ENCODE measurements around the gene C2CD2L.
"Not testable (repeated sequence)": the region's sequence is repeated elsewhere in the genome, so short reads cannot be mapped to it uniquely, and the experiment has no call there.

C2CD2L gene

DNA sequence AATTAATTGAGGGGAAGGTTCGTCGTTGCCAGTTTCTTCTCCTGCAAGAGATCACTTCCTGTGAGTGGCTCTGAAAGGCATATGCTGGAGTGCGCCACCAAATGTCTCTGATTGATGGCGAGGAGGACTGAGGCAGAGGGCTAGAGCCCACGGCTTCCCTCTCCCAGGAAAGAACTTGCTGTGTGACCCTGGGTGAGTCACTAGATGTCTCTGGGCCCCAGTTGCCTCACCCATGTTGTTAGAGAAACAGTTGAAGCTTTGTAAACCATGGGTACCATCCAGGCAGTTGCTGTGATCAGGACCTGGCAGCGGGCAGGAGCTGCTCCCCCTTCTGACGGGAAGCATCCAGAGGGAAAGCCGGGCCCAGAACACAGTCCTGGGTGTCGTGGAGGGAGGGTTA is 44.9 kb downstream of the C2CD2L start:
- peak in 1 of 5 experiments; percentile 9 for DNase-seq

DNA sequence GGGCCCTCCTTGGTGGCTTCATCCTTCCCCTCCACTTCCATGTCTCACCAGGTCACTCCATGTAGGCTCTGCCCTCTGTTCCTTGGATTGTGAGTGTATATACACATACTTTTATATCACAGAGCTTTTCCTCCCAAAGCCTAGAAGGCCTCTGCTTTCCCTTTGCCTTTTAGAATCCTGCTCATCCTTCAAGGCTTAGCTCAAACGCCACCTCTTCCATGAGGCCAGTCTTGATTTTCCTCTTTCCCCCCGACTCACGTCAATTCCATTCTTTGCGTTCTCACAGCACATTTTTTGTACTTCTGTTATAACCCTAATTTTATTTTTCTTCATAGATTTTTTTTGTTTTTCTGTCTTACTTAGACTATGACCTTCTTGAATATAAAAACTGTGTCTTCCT is 45.5 kb downstream of the C2CD2L start:
- DNase-seq: no peak

DNA sequence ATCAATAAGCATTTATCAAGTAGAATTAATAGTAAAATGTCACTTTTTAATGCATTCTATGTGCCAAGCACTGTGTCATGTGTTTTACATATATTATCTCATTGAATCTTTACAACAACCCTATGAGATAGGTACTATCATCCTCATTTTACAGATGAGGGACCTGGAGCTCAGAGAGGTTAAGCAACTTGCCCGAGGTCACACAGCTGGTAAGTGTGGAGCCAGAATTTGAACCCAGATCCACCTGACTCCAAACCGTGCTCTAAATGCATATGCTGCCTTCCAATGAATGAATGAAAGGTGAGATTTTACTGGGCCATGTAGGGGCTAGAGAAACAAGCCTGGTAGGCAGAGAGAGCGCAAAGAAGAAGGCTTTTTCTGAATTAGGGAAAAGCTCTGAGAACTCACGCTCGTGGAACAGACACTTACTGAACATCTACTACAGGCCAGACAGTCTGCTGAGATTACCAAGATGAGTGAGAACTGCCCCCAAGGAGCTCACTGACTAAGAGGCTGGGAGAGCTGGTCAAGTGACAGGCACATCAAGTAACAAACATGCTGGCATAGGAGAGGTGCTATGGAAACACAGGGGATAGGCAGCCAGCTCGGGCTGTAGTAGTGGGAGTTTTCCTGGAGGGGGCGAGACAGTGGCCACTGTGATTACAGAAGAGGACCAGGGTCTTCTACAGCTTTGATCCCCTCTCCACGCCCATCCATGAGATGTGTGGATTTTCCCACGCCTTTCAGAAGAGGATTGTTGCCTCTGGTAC is 46.1 kb downstream of the C2CD2L start:
- DNase-seq: no peak

DNA sequence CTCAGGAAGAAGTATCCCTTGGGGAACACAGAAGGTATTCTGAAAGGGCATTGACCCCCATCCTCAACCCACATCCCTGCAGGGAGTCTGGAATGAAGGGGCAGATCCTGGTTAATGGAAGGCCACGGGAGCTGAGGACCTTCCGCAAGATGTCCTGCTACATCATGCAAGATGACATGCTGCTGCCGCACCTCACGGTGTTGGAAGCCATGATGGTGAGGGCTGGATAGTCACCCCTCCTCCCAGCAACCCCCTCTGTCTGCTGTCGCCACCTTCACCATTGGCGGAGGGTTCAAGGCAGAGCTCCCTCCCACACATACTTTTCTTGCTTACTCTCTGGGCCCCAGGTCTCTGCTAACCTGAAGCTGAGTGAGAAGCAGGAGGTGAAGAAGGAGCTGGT is 47.0 kb downstream of the C2CD2L start:
- DNase-seq: no peak

DNA sequence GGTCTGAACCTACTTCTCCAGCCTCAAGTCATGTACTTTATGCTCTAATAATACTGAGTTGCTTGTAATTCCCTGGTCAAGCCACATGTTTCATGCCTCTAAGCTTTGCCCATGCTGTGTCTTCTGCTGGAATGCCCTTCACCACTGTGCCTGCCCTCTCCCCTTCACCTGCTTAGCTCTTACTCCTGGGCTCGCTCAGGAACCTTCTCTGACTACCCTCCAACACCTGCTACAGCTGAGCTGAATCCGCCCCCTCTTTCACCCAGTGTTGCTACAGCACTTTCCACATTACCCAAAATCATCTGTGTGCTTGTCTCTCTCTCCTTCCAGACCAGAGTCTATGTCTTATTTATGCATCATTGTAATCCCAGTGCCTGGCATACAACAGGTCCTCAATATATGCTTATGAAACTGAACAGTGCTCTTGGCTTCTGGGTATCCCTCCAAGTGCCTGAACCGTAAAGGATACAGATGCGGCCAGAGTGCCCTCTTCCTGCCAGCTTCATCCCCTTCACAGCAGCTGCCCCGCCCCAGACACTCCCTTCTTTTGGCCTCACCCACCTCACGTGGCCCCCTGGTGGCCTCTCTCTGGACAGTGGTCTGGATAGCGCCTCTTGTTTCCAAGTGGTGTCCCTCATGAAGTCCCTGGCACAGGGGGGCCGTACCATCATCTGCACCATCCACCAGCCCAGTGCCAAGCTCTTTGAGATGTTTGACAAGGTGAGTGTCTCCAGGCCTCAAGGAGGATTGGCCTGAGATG is 48.8 kb downstream of the C2CD2L start:
- no peak for DNase-seq

DNA sequence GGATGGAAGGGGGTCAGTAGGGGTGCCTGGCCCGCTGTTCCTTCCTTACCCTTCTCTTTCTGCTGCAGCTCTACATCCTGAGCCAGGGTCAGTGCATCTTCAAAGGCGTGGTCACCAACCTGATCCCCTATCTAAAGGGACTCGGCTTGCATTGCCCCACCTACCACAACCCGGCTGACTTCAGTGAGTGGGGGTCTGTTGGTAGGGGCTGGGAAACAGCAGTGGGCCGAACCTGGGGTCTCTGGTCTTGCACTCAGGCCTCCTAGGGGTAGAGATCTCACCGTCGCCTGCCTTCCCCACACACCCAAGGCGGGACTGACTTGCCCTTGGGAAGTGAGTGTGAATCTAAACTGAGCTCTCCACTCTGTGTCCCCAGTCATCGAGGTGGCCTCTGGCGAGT is 49.4 kb downstream of the C2CD2L start:
- DNase-seq: no peak

DNA sequence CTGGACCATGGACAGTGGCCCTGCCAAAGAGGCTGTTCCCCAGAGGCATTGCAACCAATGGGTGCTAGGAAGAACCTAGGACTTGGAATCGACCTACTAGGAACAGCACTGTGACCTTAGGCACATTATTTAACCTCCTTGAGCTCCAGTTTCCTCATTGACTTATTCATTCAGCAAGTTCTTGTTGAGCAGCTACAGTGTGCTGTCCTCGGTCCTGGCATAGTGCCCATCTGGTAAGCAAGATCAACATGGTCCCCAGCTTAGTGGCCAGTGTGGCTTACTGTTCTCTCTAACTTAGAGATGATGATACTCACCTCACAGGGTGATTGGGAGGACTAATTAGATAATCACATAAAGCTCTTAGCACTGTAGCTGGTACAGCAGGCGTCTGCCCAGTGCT is 49.9 kb downstream of the C2CD2L start:
- DNase-seq: no peak

DNA sequence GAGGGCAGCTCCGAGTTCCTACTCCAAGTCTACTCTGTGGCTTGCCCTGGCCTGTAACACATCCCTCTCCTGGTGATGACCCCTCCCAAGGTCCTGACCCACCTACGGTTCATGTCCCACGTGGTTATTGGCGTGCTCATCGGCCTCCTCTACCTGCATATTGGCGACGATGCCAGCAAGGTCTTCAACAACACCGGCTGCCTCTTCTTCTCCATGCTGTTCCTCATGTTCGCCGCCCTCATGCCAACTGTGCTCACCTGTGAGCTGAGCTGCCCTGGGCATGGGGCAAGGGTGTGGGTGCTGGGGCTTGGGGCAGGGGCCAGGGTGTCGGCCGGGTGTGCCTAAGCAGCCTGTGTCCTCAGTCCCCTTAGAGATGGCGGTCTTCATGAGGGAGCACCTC is 51.3 kb downstream of the C2CD2L start:
- no peak for DNase-seq

DNA sequence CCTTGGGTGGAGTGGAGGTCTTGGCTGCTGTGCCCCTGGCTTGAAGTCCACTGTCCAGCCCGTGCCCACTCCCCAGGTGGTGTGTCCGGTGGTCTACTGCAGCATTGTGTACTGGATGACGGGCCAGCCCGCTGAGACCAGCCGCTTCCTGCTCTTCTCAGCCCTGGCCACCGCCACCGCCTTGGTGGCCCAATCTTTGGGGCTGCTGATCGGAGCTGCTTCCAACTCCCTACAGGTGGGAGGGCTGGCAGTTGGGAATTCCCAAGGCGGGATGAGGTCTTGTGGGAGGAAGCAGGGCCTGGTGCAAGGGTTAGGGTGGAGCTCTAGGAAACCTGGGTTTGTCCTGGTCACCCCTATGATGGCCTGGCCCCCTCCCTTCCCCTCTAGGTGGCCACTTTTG is 53.0 kb downstream of the C2CD2L start:
- DNase-seq: no peak

DNA sequence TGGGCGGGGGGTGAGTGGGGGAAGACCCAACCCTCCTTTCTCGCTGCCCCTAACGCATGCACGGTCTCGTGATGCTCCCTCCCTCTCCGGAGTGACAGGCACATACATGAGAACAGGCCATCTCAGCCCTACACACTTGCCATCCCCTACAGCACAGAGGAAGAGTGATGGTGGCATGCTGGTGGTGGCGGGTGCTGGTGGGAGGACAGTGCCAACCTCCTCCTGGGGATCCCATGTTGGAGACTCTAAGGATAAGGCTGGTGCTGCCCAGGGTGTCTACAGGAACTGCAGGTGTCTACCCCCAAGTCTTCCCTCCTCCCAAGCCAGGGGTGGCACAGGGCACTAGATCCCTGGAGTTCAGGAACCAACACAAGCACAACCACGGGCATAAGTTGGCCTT is 54.7 kb downstream of the C2CD2L start:
- DNase-seq: no peak

DNA sequence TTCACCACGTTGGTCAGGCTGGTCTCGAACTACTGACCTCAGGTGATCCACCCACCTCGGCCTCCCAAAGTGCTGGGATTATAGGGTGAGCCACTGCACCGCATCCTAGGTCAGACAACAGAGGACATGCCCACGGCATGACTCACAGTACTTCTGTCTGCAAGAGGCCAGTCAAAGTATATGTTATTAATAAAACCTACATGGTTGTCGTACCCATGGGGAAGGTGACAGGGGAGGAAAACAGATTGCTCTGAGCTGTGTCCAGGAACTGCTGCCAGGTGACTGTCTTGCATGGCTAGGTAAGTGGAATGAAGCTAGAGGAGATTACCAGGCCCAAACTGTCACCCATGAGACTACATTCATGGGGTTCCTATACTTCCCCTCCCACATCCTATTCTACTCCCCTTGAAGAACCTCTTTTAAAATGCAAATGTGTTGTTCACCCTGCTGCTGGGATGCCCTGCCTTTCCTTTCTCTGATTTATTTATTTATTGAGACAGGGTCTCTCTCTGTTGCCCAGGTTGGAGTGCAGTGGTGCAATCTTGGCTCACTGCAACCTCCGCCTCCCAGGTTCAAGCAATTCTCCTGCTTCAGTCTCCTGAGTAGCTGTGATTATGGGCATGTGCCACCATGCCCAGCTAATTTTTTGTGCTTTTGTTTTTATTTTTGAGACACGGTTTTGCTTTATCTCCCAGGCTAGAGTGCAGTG is 59.4 kb downstream of the C2CD2L start:
- no peak for DNase-seq

DNA sequence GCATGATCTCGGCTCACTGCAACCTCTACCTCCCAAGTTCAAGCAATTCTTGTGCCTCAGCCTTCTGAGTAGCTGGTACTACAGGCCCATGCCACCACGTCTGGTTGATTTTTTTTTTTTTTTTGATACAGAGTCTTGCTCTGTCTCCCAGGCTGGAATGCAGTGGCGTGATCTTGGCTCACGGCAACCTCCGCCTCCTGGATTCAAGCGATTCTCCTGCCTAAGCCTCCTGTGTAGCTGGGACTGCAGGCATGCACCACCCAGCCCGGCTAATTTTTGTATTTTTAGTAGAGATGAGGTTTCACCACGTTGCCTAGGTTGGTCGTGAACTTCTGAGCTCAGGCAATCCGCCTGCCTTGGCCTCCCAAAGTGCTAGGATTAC is 59.9 kb downstream of the C2CD2L start:
- not testable (repeated sequence) for DNase-seq

DNA sequence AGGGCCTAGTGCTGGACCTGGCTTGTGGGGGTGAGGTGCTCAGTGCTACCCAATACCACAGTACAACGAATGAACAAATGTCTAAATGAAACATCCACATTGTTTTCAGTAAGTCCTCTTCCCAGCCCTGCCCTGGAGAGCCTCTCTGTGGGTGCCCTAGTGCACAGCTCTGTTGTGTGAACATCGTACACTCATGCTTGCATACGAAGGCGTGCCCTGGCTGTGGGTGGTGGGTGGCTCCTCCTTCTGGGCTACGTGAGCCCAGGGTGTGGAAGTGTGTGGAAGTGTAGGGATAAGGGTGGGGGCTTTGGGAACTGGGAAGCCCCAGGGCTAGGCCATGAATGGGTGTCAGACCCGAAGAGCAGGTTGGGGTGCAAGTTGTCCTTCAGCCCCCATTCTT is 60.8 kb downstream of the C2CD2L start:
- no peak for DNase-seq
